ENCODE results near the gene YBX1.
A peak's percentile ranks its signal among the peaks of the same experiment; 100 is the strongest.

Gene YBX1

DNA sequence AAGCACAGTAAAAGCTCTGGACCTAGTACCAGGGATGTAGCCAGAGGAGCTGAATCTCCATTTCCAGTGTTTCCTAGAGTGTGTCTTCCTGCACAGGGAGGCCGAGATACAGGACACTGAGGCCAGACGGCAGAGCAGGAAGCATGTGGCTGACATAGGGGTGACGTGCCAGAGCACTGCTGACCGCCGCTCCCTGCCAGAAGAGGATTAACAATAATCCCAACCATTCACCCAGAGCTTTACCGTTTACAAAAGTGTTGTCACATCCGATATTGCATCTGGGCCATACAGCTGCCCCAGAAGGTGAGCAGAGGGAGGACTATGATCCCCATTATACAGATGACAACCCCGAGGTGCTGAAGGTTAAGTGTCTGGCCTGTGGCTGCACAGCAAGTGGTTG, 63.6 kb downstream of the YBX1 start:
- Histone ChIP-seq H3K36me3 (ENCODE audit: control insufficient read depth in 1 of 2, insufficient read depth in 2 of 2, low read depth in 1 of 2, low read length in 2 of 2) (peaks cover 51 to 52% of the 10 kb centered on the region in 2 experiments), H3K27me3 (ENCODE audit: control insufficient read depth in 1 of 2, insufficient read depth in 1 of 2, low read length in 2 of 2) (no peaks in the 10 kb centered on the region), H3K4me3 (ENCODE audit: insufficient read depth in 1 of 2, low read depth in 1 of 2, low read length in 2 of 2) (no peak overlapping the region), H3K9me3 (ENCODE audit: control insufficient read depth, low read length) (no peaks in the 10 kb centered on the region), H3K79me1 (replicated peaks; ENCODE audit: low read length, poor library complexity, severe bottlenecking) (peaks cover 2% of the 10 kb centered on the region), H3K4me2 (ENCODE audit: low read length, poor library complexity, severe bottlenecking) (no peak overlapping the region), H3K4me1 (ENCODE audit: control insufficient read depth, insufficient read depth, low read depth, low read length) (no peaks in the 10 kb centered on the region), H3K27ac (ENCODE audit: low read length, poor library complexity, severe bottlenecking) (no peak overlapping the region), H2BK12ac (ENCODE audit: low read length in 2 of 2) (no peak overlapping the region), H2AK5ac (ENCODE audit: low read length, severe bottlenecking) (no peak overlapping the region), H4K91ac (ENCODE audit: low read length) (no peak overlapping the region), H2BK5ac (ENCODE audit: low read depth, low read length, poor library complexity, severe bottlenecking) (no peak overlapping the region), H3K14ac (ENCODE audit: low read length in 2 of 2) (no peak overlapping the region), H3K4ac (ENCODE audit: low read depth in 1 of 2, low read length in 2 of 2) (no peak overlapping the region), H2AFZ (ENCODE audit: low read depth, low read length) (no peak overlapping the region), H3K23ac (ENCODE audit: low read length in 2 of 2) (no peak overlapping the region), H2BK15ac (ENCODE audit: low read depth, poor library complexity, severe bottlenecking) (no peak overlapping the region), H4K8ac (ENCODE audit: low read length) (no peak overlapping the region), H3K18ac (ENCODE audit: low read depth in 1 of 2, low read length in 2 of 2) (no peak overlapping the region), H3K9ac (ENCODE audit: low read length) (no peak overlapping the region), H2BK120ac (ENCODE audit: low read depth, low read length) (no peak overlapping the region)
- no peak for DNase-seq
- WGBS, result 98% methylated on average over 8 of the region's 8 CpGs

DNA sequence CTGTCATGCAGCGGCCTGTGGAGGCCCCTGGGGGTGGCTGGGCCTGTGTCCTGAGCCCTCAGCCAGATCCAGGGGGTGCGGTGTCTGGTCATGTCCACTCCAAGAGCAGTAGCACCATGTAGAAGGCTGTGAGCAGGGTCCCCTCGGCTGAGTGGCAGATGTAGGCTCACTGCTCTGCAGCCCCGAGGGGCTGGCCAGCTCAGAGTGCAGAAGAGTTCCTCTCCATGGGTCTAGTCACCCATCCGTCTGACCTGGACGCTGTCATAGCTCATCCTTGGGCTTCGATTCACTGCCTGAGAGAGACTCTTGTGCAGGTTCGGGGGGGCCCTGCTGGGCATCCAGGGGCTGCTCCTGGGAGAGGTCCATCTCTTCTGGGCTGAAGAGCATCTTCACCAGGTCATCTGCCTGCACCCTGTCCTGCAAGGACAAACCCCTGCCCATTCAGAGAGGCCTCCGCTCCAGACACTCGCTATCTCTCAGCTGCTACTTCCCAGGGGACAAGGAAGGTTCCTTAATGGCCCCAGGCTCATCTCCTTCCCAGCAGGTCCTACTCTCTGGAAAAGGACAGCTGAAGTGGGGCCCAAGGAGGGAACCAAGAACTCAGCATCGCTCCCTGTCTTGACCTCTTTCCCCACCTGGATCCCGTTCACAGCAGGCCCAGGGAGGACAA, 64.4 kb downstream of the YBX1 start:
- Histone ChIP-seq H2BK12ac (ENCODE audit: low read length in 2 of 2) (no peak overlapping the region), H3K4me2 (ENCODE audit: low read length, poor library complexity, severe bottlenecking) (no peak overlapping the region), H2AK5ac (ENCODE audit: low read length, severe bottlenecking) (no peak overlapping the region), H2AFZ (ENCODE audit: low read depth, low read length) (no peak overlapping the region), H3K9me3 (ENCODE audit: control insufficient read depth, low read length) (no peaks in the 10 kb centered on the region), H3K9ac (ENCODE audit: low read length) (no peak overlapping the region), H3K14ac (ENCODE audit: low read length in 2 of 2) (no peak overlapping the region), H4K8ac (ENCODE audit: low read length) (no peak overlapping the region), H3K4me3 (ENCODE audit: insufficient read depth in 1 of 2, low read depth in 1 of 2, low read length in 2 of 2) (no peak overlapping the region), H4K91ac (ENCODE audit: low read length) (no peak overlapping the region), H2BK5ac (ENCODE audit: low read depth, low read length, poor library complexity, severe bottlenecking) (no peak overlapping the region), H3K4ac (ENCODE audit: low read depth in 1 of 2, low read length in 2 of 2) (no peak overlapping the region), H3K23ac (ENCODE audit: low read length in 2 of 2) (no peak overlapping the region), H3K36me3 (ENCODE audit: control insufficient read depth in 1 of 2, insufficient read depth in 2 of 2, low read depth in 1 of 2, low read length in 2 of 2) (peaks cover 52 to 53% of the 10 kb centered on the region in 2 experiments), H3K4me1 (ENCODE audit: control insufficient read depth, insufficient read depth, low read depth, low read length) (no peaks in the 10 kb centered on the region), H3K27me3 (ENCODE audit: control insufficient read depth in 1 of 2, insufficient read depth in 1 of 2, low read length in 2 of 2) (no peaks in the 10 kb centered on the region), H3K27ac (ENCODE audit: low read length, poor library complexity, severe bottlenecking) (no peak overlapping the region), H2BK15ac (ENCODE audit: low read depth, poor library complexity, severe bottlenecking) (no peak overlapping the region), H2BK120ac (ENCODE audit: low read depth, low read length) (no peak overlapping the region), H3K79me1 (replicated peaks; ENCODE audit: low read length, poor library complexity, severe bottlenecking) (peaks cover 2% of the 10 kb centered on the region), H3K18ac (ENCODE audit: low read depth in 1 of 2, low read length in 2 of 2) (no peak overlapping the region)
- WGBS, result 98% methylated on average over 12 of the region's 12 CpGs
- DNase-seq, result no peak

DNA sequence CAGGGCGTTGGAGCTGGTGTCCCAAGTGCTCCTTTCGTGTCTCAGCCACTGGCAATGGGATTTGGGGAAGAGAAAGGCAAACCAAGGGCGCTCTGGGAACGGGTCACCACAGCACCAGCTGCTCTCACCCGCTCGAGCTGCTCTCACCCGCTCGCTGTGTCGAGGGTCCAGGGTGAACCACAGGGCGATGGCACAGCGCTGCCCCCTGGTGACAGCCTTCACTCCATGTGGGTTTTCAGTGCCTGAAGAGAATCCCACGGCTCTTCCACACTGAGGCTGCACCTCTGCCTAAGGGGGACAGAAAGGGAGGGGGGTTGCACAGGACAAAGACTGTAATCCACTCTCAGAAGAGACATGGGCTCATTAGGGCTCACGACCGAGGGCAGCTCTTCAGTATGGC, 64.9 kb downstream of the YBX1 start:
- no peak overlapping the region for H3K4me2 ChIP-seq (ENCODE audit: low read length, poor library complexity, severe bottlenecking)
- 76% methylated on average over 14 of the region's 14 CpGs for WGBS

DNA sequence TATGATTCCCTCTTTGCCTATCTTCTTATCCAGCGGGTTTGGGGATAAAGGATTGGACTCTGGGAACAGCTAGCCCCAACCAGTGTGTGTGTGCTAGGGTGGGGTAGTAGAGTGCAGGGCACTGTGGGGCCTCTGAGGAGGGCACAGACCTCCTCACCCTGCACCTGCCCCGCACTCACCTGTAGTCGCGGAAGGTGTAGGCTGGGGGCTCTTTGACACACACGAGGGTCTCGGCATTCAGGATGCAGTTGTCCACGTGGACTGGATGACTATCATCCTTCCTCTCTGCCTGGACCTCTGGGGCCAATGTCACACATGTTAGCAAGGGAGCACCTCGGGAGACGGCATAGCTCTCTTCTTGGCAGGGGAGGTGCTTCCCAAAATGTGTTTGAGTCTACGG, 65.8 kb downstream of the YBX1 start:
- no peak overlapping the region for H3K23ac ChIP-seq (ENCODE audit: low read length in 2 of 2)
- H3K4me2 ChIP-seq (ENCODE audit: low read length, poor library complexity, severe bottlenecking), result no peak overlapping the region
- no peak overlapping the region for H3K18ac ChIP-seq (ENCODE audit: low read depth in 1 of 2, low read length in 2 of 2)
- H4K8ac ChIP-seq (ENCODE audit: low read length), result no peak overlapping the region
- no peak overlapping the region for H2AFZ ChIP-seq (ENCODE audit: low read depth, low read length)
- no peak overlapping the region for H3K4me3 ChIP-seq (ENCODE audit: insufficient read depth in 1 of 2, low read depth in 1 of 2, low read length in 2 of 2)
- H2BK120ac ChIP-seq (ENCODE audit: low read depth, low read length), result no peak overlapping the region
- H3K9me3 ChIP-seq (ENCODE audit: control insufficient read depth, low read length), result no peaks in the 10 kb centered on the region
- no peaks in the 10 kb centered on the region for H3K4me1 ChIP-seq (ENCODE audit: control insufficient read depth, insufficient read depth, low read depth, low read length)
- H3K27ac ChIP-seq (ENCODE audit: low read length, poor library complexity, severe bottlenecking), result no peak overlapping the region
- H3K36me3 ChIP-seq (ENCODE audit: control insufficient read depth in 1 of 2, insufficient read depth in 2 of 2, low read depth in 1 of 2, low read length in 2 of 2), result peaks cover 65 to 67% of the 10 kb centered on the region in 2 experiments
- no peak overlapping the region for H2BK15ac ChIP-seq (ENCODE audit: low read depth, poor library complexity, severe bottlenecking)
- no peaks in the 10 kb centered on the region for H3K27me3 ChIP-seq (ENCODE audit: control insufficient read depth in 1 of 2, insufficient read depth in 1 of 2, low read length in 2 of 2)
- no peak overlapping the region for H4K91ac ChIP-seq (ENCODE audit: low read length)
- H2BK12ac ChIP-seq (ENCODE audit: low read length in 2 of 2), result no peak overlapping the region
- no peak for DNase-seq
- H3K14ac ChIP-seq (ENCODE audit: low read length in 2 of 2), result no peak overlapping the region
- no peak overlapping the region for H3K4ac ChIP-seq (ENCODE audit: low read depth in 1 of 2, low read length in 2 of 2)
- no peak overlapping the region for H2BK5ac ChIP-seq (ENCODE audit: low read depth, low read length, poor library complexity, severe bottlenecking)
- H3K9ac ChIP-seq (ENCODE audit: low read length), result no peak overlapping the region
- peaks cover 8% of the 10 kb centered on the region for H3K79me1 ChIP-seq (replicated peaks; ENCODE audit: low read length, poor library complexity, severe bottlenecking)
- H2AK5ac ChIP-seq (ENCODE audit: low read length, severe bottlenecking), result no peak overlapping the region
- 91% methylated on average over 9 of the region's 10 CpGs for WGBS

More for the DNA sequence above, 64.9 kb downstream of the YBX1 start:
- Histone ChIP-seq H2AFZ (ENCODE audit: low read depth, low read length) (no peak overlapping the region), H3K36me3 (ENCODE audit: control insufficient read depth in 1 of 2, insufficient read depth in 2 of 2, low read depth in 1 of 2, low read length in 2 of 2) (peaks cover 58 to 59% of the 10 kb centered on the region in 2 experiments), H2AK5ac (ENCODE audit: low read length, severe bottlenecking) (no peak overlapping the region), H3K4me3 (ENCODE audit: insufficient read depth in 1 of 2, low read depth in 1 of 2, low read length in 2 of 2) (no peak overlapping the region), H4K8ac (ENCODE audit: low read length) (no peak overlapping the region), H3K79me1 (replicated peaks; ENCODE audit: low read length, poor library complexity, severe bottlenecking) (peaks cover 2% of the 10 kb centered on the region), H3K27ac (ENCODE audit: low read length, poor library complexity, severe bottlenecking) (no peak overlapping the region), H3K18ac (ENCODE audit: low read depth in 1 of 2, low read length in 2 of 2) (no peak overlapping the region), H2BK12ac (ENCODE audit: low read length in 2 of 2) (no peak overlapping the region), H3K4ac (ENCODE audit: low read depth in 1 of 2, low read length in 2 of 2) (no peak overlapping the region), H3K27me3 (ENCODE audit: control insufficient read depth in 1 of 2, insufficient read depth in 1 of 2, low read length in 2 of 2) (no peaks in the 10 kb centered on the region), H2BK120ac (ENCODE audit: low read depth, low read length) (no peak overlapping the region), H3K23ac (ENCODE audit: low read length in 2 of 2) (no peak overlapping the region), H3K14ac (ENCODE audit: low read length in 2 of 2) (no peak overlapping the region), H3K9me3 (ENCODE audit: control insufficient read depth, low read length) (no peaks in the 10 kb centered on the region), H3K4me1 (ENCODE audit: control insufficient read depth, insufficient read depth, low read depth, low read length) (no peaks in the 10 kb centered on the region), H2BK15ac (ENCODE audit: low read depth, poor library complexity, severe bottlenecking) (no peak overlapping the region), H4K91ac (ENCODE audit: low read length) (no peak overlapping the region), H3K9ac (ENCODE audit: low read length) (no peak overlapping the region), H2BK5ac (ENCODE audit: low read depth, low read length, poor library complexity, severe bottlenecking) (no peak overlapping the region)
- DNase-seq, result peak; percentile 19
